GM03348 (cell line): Measurements from ENCODE around the gene COL5A1.

Experiments
- DNase-seq: peaks from one replicate; pipeline ENCODE4 v3.0.0; 2012; ENCODE audit warnings: low spot score

Gene COL5A1

GRCh38 chr9:134892820-134893420 lies 251.3 kb downstream of the COL5A1 start:
- no peak for DNase-seq
